IMR-90 (cell line): ENCODE measurements around the gene SIPA1L3.

Experiments
- BHLHE40 ChIP-seq: fragments of 150-350 bp; IDR thresholded peaks from 2 replicates; pipeline ENCODE4 v1.6.1; 2016; ENCODE audit warnings: mild to moderate bottlenecking, low read depth, low read length
- CEBPB ChIP-seq: IDR thresholded peaks from 2 replicates; pipeline ENCODE4 v1.6.1; 2012; ENCODE audit warnings: low read depth, low read length, improper control_type of control experiment
- FOS ChIP-seq: fragments of 150-350 bp; IDR thresholded peaks from 2 replicates; pipeline ENCODE4 v1.6.1; 2016; ENCODE audit warnings: low read depth, low read length
- MAFK ChIP-seq: IDR thresholded peaks from 2 replicates; pipeline ENCODE4 v1.6.1; 2012; ENCODE audit warnings: low read depth, low read length, improper control_type of control experiment
- MXI1 ChIP-seq: IDR thresholded peaks from 2 replicates; pipeline ENCODE4 v1.6.1; 2012; ENCODE audit warnings: low read depth, mild to moderate bottlenecking, low read length, moderate library complexity, borderline replicate concordance
- NFE2L2 ChIP-seq: fragments of 150-350 bp; IDR thresholded peaks from 2 replicates; pipeline ENCODE4 v1.6.1; 2016; ENCODE audit warnings: low read depth, mild to moderate bottlenecking, low read length
- POLR2A ChIP-seq: IDR thresholded peaks from 2 replicates; pipeline ENCODE4 v1.6.1; 2012; ENCODE audit warnings: mild to moderate bottlenecking, low read depth, low read length
- RAD21 ChIP-seq: IDR thresholded peaks from 2 replicates; pipeline ENCODE4 v1.6.1; 2012; ENCODE audit warnings: low read length, improper control_type of control experiment
- RCOR1 ChIP-seq: IDR thresholded peaks from 2 replicates; pipeline ENCODE4 v1.6.1; 2012; ENCODE audit warnings: mild to moderate bottlenecking, low read length, improper control_type of control experiment; ENCODE audit not compliant: insufficient replicate concordance
- RFX5 ChIP-seq: IDR thresholded peaks from 2 replicates; pipeline ENCODE4 v1.8.0; 2012; ENCODE audit warnings: low read depth, mild to moderate bottlenecking, low read length, moderate library complexity
- SMC3 ChIP-seq: fragments of 150-350 bp; IDR thresholded peaks from 2 replicates; pipeline ENCODE4 v1.6.1; 2016; ENCODE audit warnings: low read depth, mild to moderate bottlenecking, antibody characterized with exemption, low read length, moderate library complexity
- USF2 ChIP-seq: fragments of 150-350 bp; IDR thresholded peaks from 2 replicates; pipeline ENCODE4 v1.6.1; 2017; ENCODE audit warnings: mild to moderate bottlenecking, antibody characterized with exemption, low read length, low read depth
- TF ChIP-seq, protein P1 (sequence below): fragments of 150-350 bp; IDR thresholded peaks from 2 replicates; pipeline ENCODE4 v1.6.1; 2016; ENCODE audit warnings: low read depth, mild to moderate bottlenecking, low read length, moderate library complexity, borderline replicate concordance
- TF ChIP-seq, protein P2 (sequence below): conservative IDR thresholded peaks from 2 replicates; pipeline ENCODE4 v1.5.1; 2012; ENCODE audit warnings: mild to moderate bottlenecking, low read depth, low read length, improper control_type of control experiment

DNA sequence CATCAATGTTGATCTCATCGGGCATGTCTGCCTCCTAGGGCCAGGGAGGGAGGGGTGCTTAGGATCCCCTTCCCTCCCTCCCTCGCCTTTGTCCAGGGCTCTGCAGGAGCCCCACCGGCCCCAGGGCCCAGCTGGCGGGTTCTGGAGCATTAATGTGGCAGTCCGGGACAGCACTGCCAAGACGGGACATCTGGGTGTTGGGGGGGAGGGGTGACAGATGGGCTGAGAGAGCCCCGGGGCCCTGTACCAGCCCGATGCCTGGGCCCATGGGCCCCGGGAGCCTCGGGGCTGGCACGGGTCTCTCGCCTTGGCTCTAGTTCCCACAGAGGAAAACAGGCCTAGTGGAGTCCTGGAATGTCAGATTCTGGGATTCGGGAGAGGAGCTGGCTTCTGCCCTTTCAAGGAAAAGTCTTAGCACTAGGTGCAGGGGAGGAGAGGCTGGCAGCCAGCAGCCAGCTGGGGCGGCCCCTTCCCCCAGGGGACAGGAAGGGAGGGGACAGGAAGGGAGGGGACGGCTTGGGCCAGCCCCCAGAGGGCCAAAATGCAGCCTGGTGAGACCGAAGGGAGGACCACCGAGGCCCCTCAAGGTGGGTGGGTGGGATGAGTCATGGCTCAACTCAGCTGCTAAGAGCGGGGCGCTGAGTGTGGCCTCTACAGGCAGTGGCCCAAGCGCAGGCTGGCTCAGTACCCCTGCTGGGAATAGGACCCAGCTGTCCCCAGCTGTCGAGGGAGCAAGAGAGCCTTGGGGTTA is 346.1 kb downstream of the SIPA1L3 start:
- no peak for TF ChIP-seq RFX5
- TF ChIP-seq, protein P1, sequence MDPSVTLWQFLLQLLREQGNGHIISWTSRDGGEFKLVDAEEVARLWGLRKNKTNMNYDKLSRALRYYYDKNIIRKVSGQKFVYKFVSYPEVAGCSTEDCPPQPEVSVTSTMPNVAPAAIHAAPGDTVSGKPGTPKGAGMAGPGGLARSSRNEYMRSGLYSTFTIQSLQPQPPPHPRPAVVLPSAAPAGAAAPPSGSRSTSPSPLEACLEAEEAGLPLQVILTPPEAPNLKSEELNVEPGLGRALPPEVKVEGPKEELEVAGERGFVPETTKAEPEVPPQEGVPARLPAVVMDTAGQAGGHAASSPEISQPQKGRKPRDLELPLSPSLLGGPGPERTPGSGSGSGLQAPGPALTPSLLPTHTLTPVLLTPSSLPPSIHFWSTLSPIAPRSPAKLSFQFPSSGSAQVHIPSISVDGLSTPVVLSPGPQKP, result no peak
- TF ChIP-seq, protein P2, sequence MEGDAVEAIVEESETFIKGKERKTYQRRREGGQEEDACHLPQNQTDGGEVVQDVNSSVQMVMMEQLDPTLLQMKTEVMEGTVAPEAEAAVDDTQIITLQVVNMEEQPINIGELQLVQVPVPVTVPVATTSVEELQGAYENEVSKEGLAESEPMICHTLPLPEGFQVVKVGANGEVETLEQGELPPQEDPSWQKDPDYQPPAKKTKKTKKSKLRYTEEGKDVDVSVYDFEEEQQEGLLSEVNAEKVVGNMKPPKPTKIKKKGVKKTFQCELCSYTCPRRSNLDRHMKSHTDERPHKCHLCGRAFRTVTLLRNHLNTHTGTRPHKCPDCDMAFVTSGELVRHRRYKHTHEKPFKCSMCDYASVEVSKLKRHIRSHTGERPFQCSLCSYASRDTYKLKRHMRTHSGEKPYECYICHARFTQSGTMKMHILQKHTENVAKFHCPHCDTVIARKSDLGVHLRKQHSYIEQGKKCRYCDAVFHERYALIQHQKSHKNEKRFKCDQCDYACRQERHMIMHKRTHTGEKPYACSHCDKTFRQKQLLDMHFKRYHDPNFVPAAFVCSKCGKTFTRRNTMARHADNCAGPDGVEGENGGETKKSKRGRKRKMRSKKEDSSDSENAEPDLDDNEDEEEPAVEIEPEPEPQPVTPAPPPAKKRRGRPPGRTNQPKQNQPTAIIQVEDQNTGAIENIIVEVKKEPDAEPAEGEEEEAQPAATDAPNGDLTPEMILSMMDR, result no peak
- TF ChIP-seq MXI1, result no peak
- TF ChIP-seq MAFK, result no peak
- TF ChIP-seq RAD21, result no peak
- no peak for TF ChIP-seq NFE2L2
- TF ChIP-seq POLR2A, result no peak
- no peak for TF ChIP-seq FOS
- no peak for TF ChIP-seq USF2
- TF ChIP-seq BHLHE40, result no peak
- no peak for TF ChIP-seq SMC3
- no peak for TF ChIP-seq RCOR1
- no peak for TF ChIP-seq CEBPB
